ENCODE data around the gene LTB4R2. TPM values are rescaled to one million over a fixed set of nuclear protein-coding genes. Genes with fewer than 3 reads are reported as not detected.

LTB4R2 gene
- total RNA-seq (2021) = 15.0 and 26.1 TPM in 2 replicates
- Bru-seq, nascent RNA = percentile 57 among the genes with signal in this experiment
- percentile 75 among the genes with signal in this experiment for BruChase-seq, experiment 1, labeled RNA remaining after a 2-hour chase
- percentile 86 among the genes with signal in this experiment for BruChase-seq, experiment 2, labeled RNA remaining after a 6-hour chase
- long read RNA-seq, partial matches to known transcripts = 0 of 1 reads
- long read RNA-seq, other reads (novel, unspliced or antisense) = 0 of 1 reads

GRCh38 chr14:24309538-24310264 lies at the start of gene LTB4R2:
LTB4R2 (plus strand) TSS chr14:24310140; CDS start chr14:24310665, 525 bp downstream.
- BruUV-seq (replicated peaks) = no TSS peak
- Histone ChIP-seq H3K27ac (no peak within 1 kb of the TSS), H3K36me3 (ENCODE audit: low read depth) (no peaks in the 10 kb centered on the region), H3K9me3 (ENCODE audit: insufficient read depth, low read depth) (no peaks in the 10 kb centered on the region), H2AFZ (no peak within 1 kb of the TSS), H3K4me3 (no peak within 1 kb of the TSS), H3F3A (ENCODE audit: insufficient read depth, low read depth) (no peaks in the 10 kb centered on the region), H3K9me2 (ENCODE audit: insufficient read depth) (no peaks in the 10 kb centered on the region), H3K79me2 (ENCODE audit: low read depth) (no peaks in the 10 kb centered on the region), H4K20me1 (ENCODE audit: insufficient read depth) (no peaks in the 10 kb centered on the region), H3K27me3 (ENCODE audit: insufficient read depth, low read depth) (no peaks in the 10 kb centered on the region), H3K4me1 (replicated peaks; ENCODE audit: insufficient read depth) (no peaks in the 10 kb centered on the region), H3K4me2 (no peak within 1 kb of the TSS)
- no peak for DNase-seq
- POLR2A ChIA-PET (ENCODE audit: unreplicated experiment) = no interaction called here
- TF ChIP-seq, protein P1, sequence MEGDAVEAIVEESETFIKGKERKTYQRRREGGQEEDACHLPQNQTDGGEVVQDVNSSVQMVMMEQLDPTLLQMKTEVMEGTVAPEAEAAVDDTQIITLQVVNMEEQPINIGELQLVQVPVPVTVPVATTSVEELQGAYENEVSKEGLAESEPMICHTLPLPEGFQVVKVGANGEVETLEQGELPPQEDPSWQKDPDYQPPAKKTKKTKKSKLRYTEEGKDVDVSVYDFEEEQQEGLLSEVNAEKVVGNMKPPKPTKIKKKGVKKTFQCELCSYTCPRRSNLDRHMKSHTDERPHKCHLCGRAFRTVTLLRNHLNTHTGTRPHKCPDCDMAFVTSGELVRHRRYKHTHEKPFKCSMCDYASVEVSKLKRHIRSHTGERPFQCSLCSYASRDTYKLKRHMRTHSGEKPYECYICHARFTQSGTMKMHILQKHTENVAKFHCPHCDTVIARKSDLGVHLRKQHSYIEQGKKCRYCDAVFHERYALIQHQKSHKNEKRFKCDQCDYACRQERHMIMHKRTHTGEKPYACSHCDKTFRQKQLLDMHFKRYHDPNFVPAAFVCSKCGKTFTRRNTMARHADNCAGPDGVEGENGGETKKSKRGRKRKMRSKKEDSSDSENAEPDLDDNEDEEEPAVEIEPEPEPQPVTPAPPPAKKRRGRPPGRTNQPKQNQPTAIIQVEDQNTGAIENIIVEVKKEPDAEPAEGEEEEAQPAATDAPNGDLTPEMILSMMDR (conservative IDR thresholded peaks at IDR 0.05) = no peak
- no peak for TF ChIP-seq EZH2 (IDR thresholded peaks at IDR 0.05; ENCODE audit: low read depth)
- CTCF ChIA-PET = interaction anchor here (0.6 kb wide), 1 partner anchor 216 kb away, joined by 7 read pairs; no protein-coding TSS in a partner anchor
- intact Hi-C loops (cut with micrococcal nuclease; ENCODE audit: unreplicated experiment) = no loop called here

- Histone ChIP-seq H3K4me2 (no peak overlapping the region), H4K20me1 (ENCODE audit: insufficient read depth) (no peaks in the 10 kb centered on the region), H3K27me3 (ENCODE audit: insufficient read depth, low read depth) (no peaks in the 10 kb centered on the region), H3K9me2 (ENCODE audit: insufficient read depth) (no peaks in the 10 kb centered on the region), H3K4me3 (no peak overlapping the region), H3K36me3 (ENCODE audit: low read depth) (no peaks in the 10 kb centered on the region), H2AFZ (no peak overlapping the region), H3F3A (ENCODE audit: insufficient read depth, low read depth) (no peaks in the 10 kb centered on the region), H3K4me1 (replicated peaks; ENCODE audit: insufficient read depth) (no peaks in the 10 kb centered on the region), H3K9me3 (ENCODE audit: insufficient read depth, low read depth) (no peaks in the 10 kb centered on the region), H3K79me2 (ENCODE audit: low read depth) (no peaks in the 10 kb centered on the region), H3K27ac (no peak overlapping the region)
- TF ChIP-seq EZH2 (IDR thresholded peaks at IDR 0.05; ENCODE audit: low read depth) = no peak
- TF ChIP-seq, protein P1 (conservative IDR thresholded peaks at IDR 0.05) = no peak
- no TSS peak for BruUV-seq (replicated peaks)
- POLR2A ChIA-PET (ENCODE audit: unreplicated experiment) = no interaction called here
- no peak for DNase-seq
- intact Hi-C loops (cut with micrococcal nuclease; ENCODE audit: unreplicated experiment) = no loop called here
- CTCF ChIA-PET = no interaction called here
Observed at GRCh38 chr14:24260780-24261157, 49.2 kb upstream of the LTB4R2 start.

- DNase-seq = no peak
- H3F3A ChIP-seq (ENCODE audit: insufficient read depth, low read depth) = no peaks in the 10 kb centered on the region
- H4K20me1 ChIP-seq (ENCODE audit: insufficient read depth) = no peaks in the 10 kb centered on the region
- H3K27me3 ChIP-seq (ENCODE audit: insufficient read depth, low read depth) = no peaks in the 10 kb centered on the region
- TF ChIP-seq EZH2 (IDR thresholded peaks at IDR 0.05; ENCODE audit: low read depth) = no peak
- TF ChIP-seq, protein P1 (conservative IDR thresholded peaks at IDR 0.05) = no peak
- H2AFZ ChIP-seq = no peak overlapping the region
- H3K4me1 ChIP-seq (replicated peaks; ENCODE audit: insufficient read depth) = no peaks in the 10 kb centered on the region
- no peaks in the 10 kb centered on the region for H3K9me3 ChIP-seq (ENCODE audit: insufficient read depth, low read depth)
- ChIA-PET POLR2A (ENCODE audit: unreplicated experiment) (no interaction called here), CTCF (no interaction called here)
- no TSS peak for BruUV-seq (replicated peaks)
- no peaks in the 10 kb centered on the region for H3K79me2 ChIP-seq (ENCODE audit: low read depth)
- H3K4me2 ChIP-seq = no peak overlapping the region
- H3K27ac ChIP-seq = no peak overlapping the region
- H3K4me3 ChIP-seq = no peak overlapping the region
- intact Hi-C loops (cut with micrococcal nuclease; ENCODE audit: unreplicated experiment) = no loop called here
- H3K36me3 ChIP-seq (ENCODE audit: low read depth) = no peaks in the 10 kb centered on the region
- H3K9me2 ChIP-seq (ENCODE audit: insufficient read depth) = no peaks in the 10 kb centered on the region
Observed at GRCh38 chr14:24261256-24261968, 48.5 kb upstream of the LTB4R2 start.

All from PC-9 (cell line).